Neural progenitor cell (in vitro differentiated cells): ENCODE results near the gene CLEC20A. TPM values are rescaled to one million over a fixed set of nuclear protein-coding genes. Genes with fewer than 3 reads are reported as not detected.

Source experiments
- DNase-seq: peaks from one replicate; pipeline ENCODE4 v3.0.0-alpha.2; 2016; ENCODE audit warnings: low spot score
- H2AFZ ChIP-seq: fragments of 200-600 bp; sonication (generic); replicated peaks from 2 replicates; pipeline ENCODE4 v1.6.1; 2016; ENCODE audit warnings: antibody characterized with exemption
- H3F3A ChIP-seq: fragments of 200-600 bp; sonication (generic); 2 replicates; pipeline ENCODE4 v1.6.1; 2016; ENCODE audit warnings: antibody characterized with exemption, low read depth
- H3K27ac ChIP-seq: fragments of 200-600 bp; sonication (generic); 2 replicates; pipeline ENCODE4 v1.5.1; 2016; ENCODE audit warnings: mild to moderate bottlenecking
- H3K27me3 ChIP-seq: fragments of 200-600 bp; sonication (generic); 2 replicates; pipeline ENCODE4 v1.6.1; 2016; ENCODE audit warnings: mild to moderate bottlenecking, moderate library complexity
- H3K36me3 ChIP-seq: fragments of 200-600 bp; sonication (generic); 2 replicates; pipeline ENCODE4 v1.5.1; 2016
- H3K4me1 ChIP-seq: fragments of 200-600 bp; sonication (generic); 2 replicates; pipeline ENCODE4 v1.6.1; 2016; ENCODE audit warnings: mixed run types
- H3K4me2 ChIP-seq: fragments of 200-600 bp; sonication (generic); 2 replicates; pipeline ENCODE4 v1.6.1; 2016
- H3K4me3 ChIP-seq: fragments of 200-600 bp; sonication (generic); 2 replicates; pipeline ENCODE4 v1.5.1; 2016
- H3K79me2 ChIP-seq: fragments of 200-600 bp; sonication (generic); 2 replicates; pipeline ENCODE4 v1.6.1; 2016; ENCODE audit warnings: low read depth
- H3K9ac ChIP-seq: fragments of 200-600 bp; sonication (generic); 2 replicates; pipeline ENCODE4 v1.6.1; 2016
- H3K9me3 ChIP-seq: fragments of 200-600 bp; sonication (generic); 2 replicates; pipeline ENCODE4 v1.5.1; 2016; ENCODE audit warnings: low read depth
- H4K20me1 ChIP-seq: fragments of 200-600 bp; sonication (generic); 2 replicates; pipeline ENCODE4 v1.6.1; 2016; ENCODE audit warnings: low read depth
- H3K27ac Mint-ChIP-seq: 3 replicates; pipeline ENCODE4 v1.8.0; 2021; ENCODE audit warnings: mixed read lengths
- H3K27me3 Mint-ChIP-seq: 2 replicates; pipeline ENCODE4 v1.8.0; 2022; ENCODE audit warnings: low read depth, mild to moderate bottlenecking, inconsistent platforms, moderate library complexity, mixed read lengths; ENCODE audit not compliant: insufficient read depth
- H3K36me3 Mint-ChIP-seq: 3 replicates; pipeline ENCODE4 v1.8.0; 2021; ENCODE audit warnings: mixed read lengths
- H3K4me1 Mint-ChIP-seq: 3 replicates; pipeline ENCODE4 v1.8.0; 2021; ENCODE audit warnings: mixed read lengths
- H3K4me3 Mint-ChIP-seq: 3 replicates; pipeline ENCODE4 v1.8.0; 2021; ENCODE audit warnings: mild to moderate bottlenecking, moderate library complexity, mixed read lengths
- H3K9me3 Mint-ChIP-seq: 3 replicates; pipeline ENCODE4 v1.8.0; 2020; ENCODE audit warnings: mixed read lengths
- EZH2 ChIP-seq: fragments of 200-600 bp; sonication (generic); IDR thresholded peaks from 2 replicates; pipeline ENCODE4 v1.6.1; 2017; ENCODE audit warnings: antibody characterized with exemption, mild to moderate bottlenecking, moderate library complexity
- EZH2phosphoT487 ChIP-seq: fragments of 200-600 bp; sonication (generic); IDR thresholded peaks from 2 replicates; pipeline ENCODE4 v1.6.1; 2017; ENCODE audit warnings: antibody characterized with exemption
- total RNA-seq: library from RNA; depleted of rRNA; stranded (reverse); fragments of >200 nt; gene quantifications from 2 replicates; pipeline ENCODE4 v1.2.3, GENCODE V29; 2015; ENCODE audit warnings: low replicate concordance
- TF ChIP-seq, protein P1 (sequence below): fragments of 200-600 bp; sonication (generic); IDR thresholded peaks from 2 replicates; pipeline ENCODE4 v1.5.1; 2017; ENCODE audit warnings: antibody characterized with exemption, mild to moderate bottlenecking

Gene CLEC20A
- total RNA-seq, 1 donor from 2014 or later: not detected

DNA sequence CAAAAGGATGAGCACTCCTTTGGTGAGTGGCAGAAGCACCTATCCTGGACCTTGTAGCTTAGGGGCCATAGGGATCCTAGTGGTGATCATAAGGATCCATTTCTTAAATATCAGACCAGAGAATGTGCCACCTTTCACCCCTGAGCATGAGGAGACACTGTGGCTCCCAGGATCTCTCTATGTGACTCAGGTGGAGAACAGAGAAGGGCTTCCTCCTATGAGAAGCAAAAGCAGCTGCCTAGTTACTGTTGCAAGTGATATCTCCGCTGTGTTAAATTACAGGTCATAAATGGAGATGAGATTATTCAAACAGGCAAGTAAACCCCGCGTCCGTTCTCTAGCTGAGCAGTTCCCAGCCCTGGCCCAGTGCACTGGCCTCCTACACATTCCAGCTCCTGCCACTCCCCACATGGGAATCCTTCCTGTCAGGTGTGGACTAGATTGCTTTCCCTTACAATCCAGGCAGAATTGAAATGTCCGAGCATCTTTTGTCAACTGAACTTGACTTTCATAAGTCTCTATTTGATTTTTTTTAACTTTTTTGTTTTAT is 26.3 kb downstream of the CLEC20A start:
- Histone ChIP-seq H3K4me1 (no peaks in the 10 kb centered on the region), H3K9me3 (no peaks in the 10 kb centered on the region), H3K9ac (no peak overlapping the region), H3F3A (no peaks in the 10 kb centered on the region), H3K27ac (no peak overlapping the region), H2AFZ (no peak overlapping the region), H4K20me1 (no peaks in the 10 kb centered on the region), H3K4me2 (no peak overlapping the region), H3K79me2 (no peaks in the 10 kb centered on the region), H3K27me3 (no peaks in the 10 kb centered on the region), H3K4me3 (no peak overlapping the region), H3K36me3 (peaks cover 5% of the 10 kb centered on the region)
- TF ChIP-seq EZH2: no peak
- TF ChIP-seq, protein P1, sequence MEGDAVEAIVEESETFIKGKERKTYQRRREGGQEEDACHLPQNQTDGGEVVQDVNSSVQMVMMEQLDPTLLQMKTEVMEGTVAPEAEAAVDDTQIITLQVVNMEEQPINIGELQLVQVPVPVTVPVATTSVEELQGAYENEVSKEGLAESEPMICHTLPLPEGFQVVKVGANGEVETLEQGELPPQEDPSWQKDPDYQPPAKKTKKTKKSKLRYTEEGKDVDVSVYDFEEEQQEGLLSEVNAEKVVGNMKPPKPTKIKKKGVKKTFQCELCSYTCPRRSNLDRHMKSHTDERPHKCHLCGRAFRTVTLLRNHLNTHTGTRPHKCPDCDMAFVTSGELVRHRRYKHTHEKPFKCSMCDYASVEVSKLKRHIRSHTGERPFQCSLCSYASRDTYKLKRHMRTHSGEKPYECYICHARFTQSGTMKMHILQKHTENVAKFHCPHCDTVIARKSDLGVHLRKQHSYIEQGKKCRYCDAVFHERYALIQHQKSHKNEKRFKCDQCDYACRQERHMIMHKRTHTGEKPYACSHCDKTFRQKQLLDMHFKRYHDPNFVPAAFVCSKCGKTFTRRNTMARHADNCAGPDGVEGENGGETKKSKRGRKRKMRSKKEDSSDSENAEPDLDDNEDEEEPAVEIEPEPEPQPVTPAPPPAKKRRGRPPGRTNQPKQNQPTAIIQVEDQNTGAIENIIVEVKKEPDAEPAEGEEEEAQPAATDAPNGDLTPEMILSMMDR: no peak
- no peak for TF ChIP-seq EZH2phosphoT487
- DNase-seq: no peak
- Mint-ChIP-seq H3K9me3 (no peaks in the 10 kb centered on the region), H3K27ac (no peak overlapping the region), H3K27me3 (no peaks in the 10 kb centered on the region), H3K4me1 (no peaks in the 10 kb centered on the region), H3K36me3 (peaks cover 23% of the 10 kb centered on the region), H3K4me3 (no peak overlapping the region)

DNA sequence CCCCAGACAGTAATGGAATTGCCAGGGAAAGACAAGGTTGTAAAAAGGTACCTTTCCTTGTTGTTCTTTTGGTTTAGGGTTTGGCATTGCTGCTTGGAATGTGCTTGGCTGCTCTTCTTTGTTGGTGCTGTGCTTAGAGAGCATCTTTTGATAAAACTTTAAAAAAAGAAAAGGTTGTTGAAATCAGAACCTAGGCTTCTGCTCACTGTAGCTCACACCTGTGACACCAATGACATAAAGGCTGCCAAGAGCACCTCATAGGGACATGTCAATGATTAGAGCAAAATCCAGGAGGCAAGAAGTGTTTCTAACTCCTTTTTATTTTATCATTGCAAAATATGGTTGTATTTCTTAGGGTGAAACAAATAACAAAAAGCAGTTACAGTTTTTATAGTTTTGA is 28.9 kb downstream of the CLEC20A start:
- H3K36me3 Mint-ChIP-seq: peaks cover 19% of the 10 kb centered on the region
- no peaks in the 10 kb centered on the region for H3K27me3 Mint-ChIP-seq
- Histone ChIP-seq H3K4me2 (no peak overlapping the region), H3K36me3 (no peaks in the 10 kb centered on the region), H2AFZ (no peak overlapping the region), H3K27ac (no peak overlapping the region), H3K27me3 (no peaks in the 10 kb centered on the region), H3K79me2 (no peaks in the 10 kb centered on the region), H3K4me3 (no peak overlapping the region), H3K9ac (no peak overlapping the region), H3K4me1 (no peaks in the 10 kb centered on the region), H3F3A (no peaks in the 10 kb centered on the region), H4K20me1 (no peaks in the 10 kb centered on the region), H3K9me3 (no peaks in the 10 kb centered on the region)
- TF ChIP-seq EZH2phosphoT487: no peak
- TF ChIP-seq, protein P1: no peak
- no peak for TF ChIP-seq EZH2
- H3K9me3 Mint-ChIP-seq: no peaks in the 10 kb centered on the region
- no peak overlapping the region for H3K4me3 Mint-ChIP-seq
- no peaks in the 10 kb centered on the region for H3K4me1 Mint-ChIP-seq
- H3K27ac Mint-ChIP-seq: no peak overlapping the region
- DNase-seq: no peak

- no peak overlapping the region for H3K27ac ChIP-seq
- no peak overlapping the region for H3K9ac ChIP-seq
- H3K4me3 ChIP-seq: no peak overlapping the region
- Mint-ChIP-seq H3K4me3 (no peak overlapping the region), H3K9me3 (no peaks in the 10 kb centered on the region), H3K4me1 (peaks cover 3% of the 10 kb centered on the region), H3K36me3 (peaks cover 19% of the 10 kb centered on the region), H3K27ac (no peak overlapping the region), H3K27me3 (no peaks in the 10 kb centered on the region)
- no peak overlapping the region for H3K4me2 ChIP-seq
- TF ChIP-seq EZH2phosphoT487: no peak
- TF ChIP-seq, protein P1: no peak
- TF ChIP-seq EZH2: no peak
- no peak for DNase-seq
- peaks cover 6% of the 10 kb centered on the region for H3F3A ChIP-seq
- no peaks in the 10 kb centered on the region for H4K20me1 ChIP-seq
- no peaks in the 10 kb centered on the region for H3K36me3 ChIP-seq
- peaks cover 14% of the 10 kb centered on the region for H3K4me1 ChIP-seq
- no peaks in the 10 kb centered on the region for H3K9me3 ChIP-seq
- H3K27me3 ChIP-seq: no peaks in the 10 kb centered on the region
- no peak overlapping the region for H2AFZ ChIP-seq
- no peaks in the 10 kb centered on the region for H3K79me2 ChIP-seq
Measured at GRCh38 chr1:178465011-178465410, 31.8 kb downstream of the CLEC20A start.
